A549 (cell line): ENCODE data around the gene CCND1.
A peak's percentile ranks its signal among the peaks of the same experiment; 100 is the strongest.

ENCODE experiments used
- ATOH8 ChIP-seq: fragments of 250-450 bp; sonication (Bioruptor Pico); IDR thresholded peaks from 2 replicates; pipeline ENCODE4 v1.5.0; 2020; ENCODE audit warnings: low read depth, mild to moderate bottlenecking, moderate library complexity
- CTCF ChIP-seq: fragments of >200 bp; sonication (Bioruptor Twin); formaldehyde crosslinking; IDR thresholded peaks from 3 replicates; pipeline ENCODE4 v1.5.1; 2016
- MAX ChIP-seq: IDR thresholded peaks from 2 replicates; pipeline ENCODE4 v1.6.1; 2012
- POLR2A ChIP-seq: IDR thresholded peaks from 2 replicates; pipeline ENCODE4 v1.6.1; 2012; ENCODE audit warnings: mild to moderate bottlenecking, low read length

- TF ChIP-seq POLR2A (no peak), MAX (no peak), ATOH8 (CRISPR knock-in tag) (no peak), CTCF (peak; percentile 66)
Measured at GRCh38 chr11:69683764-69684333, 42.9 kb downstream of the CCND1 start.
